GM12878 (cell line): ENCODE results near the gene SPATS2L. TPM values are rescaled to one million over a fixed set of nuclear protein-coding genes. Genes with fewer than 3 reads are reported as not detected.

Experiments used
- BMI1 ChIP-seq: fragments of 450-650 bp; IDR thresholded peaks from 2 replicates; pipeline ENCODE4 v1.6.1; 2016; ENCODE audit warnings: mild to moderate bottlenecking, moderate library complexity, borderline replicate concordance
- CHD2 ChIP-seq: IDR thresholded peaks from 2 replicates; pipeline ENCODE4 v1.6.1; 2011; ENCODE audit warnings: low read depth, low read length, improper control_type of control experiment, borderline replicate concordance
- HCFC1 ChIP-seq: fragments of 150-350 bp; IDR thresholded peaks from 2 replicates; pipeline ENCODE4 v1.6.1; 2014; ENCODE audit warnings: low read length
- KLF5 ChIP-seq: fragments of 450-650 bp; IDR thresholded peaks from 2 replicates; pipeline ENCODE4 v1.6.1; 2014; ENCODE audit warnings: mild to moderate bottlenecking; ENCODE audit not compliant: partially characterized antibody
- MTA2 ChIP-seq: fragments of 450-650 bp; IDR thresholded peaks from 2 replicates; pipeline ENCODE4 v1.6.1; 2016; ENCODE audit warnings: low read depth, mild to moderate bottlenecking, moderate library complexity
- POLR2AphosphoS2 ChIP-seq: IDR thresholded peaks from 2 replicates; pipeline ENCODE4 v1.6.1; 2011; ENCODE audit warnings: low read depth, mild to moderate bottlenecking, low read length, improper control_type of control experiment, moderate library complexity
- YBX1 ChIP-seq: fragments of 450-650 bp; IDR thresholded peaks from 2 replicates; pipeline ENCODE4 v1.6.1; 2016; ENCODE audit warnings: antibody characterized with exemption
- YY1 ChIP-seq: IDR thresholded peaks from 2 replicates; pipeline ENCODE4 v1.6.1; 2011; ENCODE audit warnings: low read depth, mild to moderate bottlenecking, low read length
- polyA plus RNA-seq, 11 experiments: library from polyadenylated mRNA; depleted of rRNA in 4 of 11; unstranded in 6 of 11; stranded (reverse) in 5 of 11; fragments of >200 nt; fragmentation: Nextera tagmentation in 4 of 11; fragmentation: Illumina TruSeq in 1 of 11; extraction: Ambion mirVana in 4 of 11; extraction: Trizol in 1 of 11; gene quantifications; 1 replicate in 1 of 11; 2 replicates in 10 of 11; pipeline versions ENCODE4 v1.2.1 to v1.2.3, GENCODE V29; 2011 to 2016; ENCODE audit warnings: inconsistent platforms in 2 of 11, missing spikeins in 2 of 11, low read depth in 1 of 11
- total RNA-seq, 4 experiments: library from RNA; depleted of rRNA in 3 of 4; stranded (reverse); fragments of >200 nt in 3 of 4; fragmentation: Illumina TruSeq in 1 of 4; extraction: Trizol in 1 of 4; gene quantifications; 2 replicates each; pipeline versions ENCODE4 v1.2.1 to v1.2.3, GENCODE V29; 2013 to 2021
- TF ChIP-seq, protein P1 (sequence below): fragments of 150-350 bp; IDR thresholded peaks from 2 replicates; pipeline ENCODE4 v1.6.1; 2014; ENCODE audit warnings: mild to moderate bottlenecking, low read depth, low read length
- TF ChIP-seq, protein P2 (sequence below): IDR thresholded peaks from 2 replicates; pipeline ENCODE4 v1.6.1; 2011; ENCODE audit warnings: low read depth, mild to moderate bottlenecking, low read length, moderate library complexity, borderline replicate concordance; ENCODE audit errors: extremely low read depth
- TF ChIP-seq, protein P3 (sequence below): fragments of 450-650 bp; IDR thresholded peaks from 2 replicates; pipeline ENCODE4 v1.6.1; 2016; ENCODE audit warnings: mild to moderate bottlenecking, moderate library complexity, borderline replicate concordance
- TF ChIP-seq, protein P4 (sequence below): fragments of 450-650 bp; IDR thresholded peaks from 2 replicates; pipeline ENCODE4 v1.6.1; 2017; ENCODE audit warnings: antibody characterized with exemption, mild to moderate bottlenecking, moderate library complexity
- TF ChIP-seq, protein P5 (sequence below): IDR thresholded peaks from 2 replicates; pipeline ENCODE4 v1.6.1; 2012; ENCODE audit warnings: low read depth, low read length, improper control_type of control experiment
- TF ChIP-seq, protein P6 (sequence below): IDR thresholded peaks from 2 replicates; pipeline ENCODE4 v1.6.1; 2011; ENCODE audit warnings: borderline replicate concordance, low read depth, mild to moderate bottlenecking, moderate library complexity, mixed read lengths, low read length; ENCODE audit not compliant: insufficient read depth; ENCODE audit errors: extremely low read length
- TF ChIP-seq, protein P7 (sequence below): fragments of 450-650 bp; IDR thresholded peaks from 2 replicates; pipeline ENCODE4 v1.6.1; 2017; ENCODE audit warnings: low read depth, mild to moderate bottlenecking, moderate library complexity

SPATS2L gene
- total and polyA plus RNA-seq, 10 of the 15 experiments (the other 5 are each of a cell fraction or from before 2014, with no cell fraction given): 5.2 to 30.0 (median 20.1) TPM

DNA sequence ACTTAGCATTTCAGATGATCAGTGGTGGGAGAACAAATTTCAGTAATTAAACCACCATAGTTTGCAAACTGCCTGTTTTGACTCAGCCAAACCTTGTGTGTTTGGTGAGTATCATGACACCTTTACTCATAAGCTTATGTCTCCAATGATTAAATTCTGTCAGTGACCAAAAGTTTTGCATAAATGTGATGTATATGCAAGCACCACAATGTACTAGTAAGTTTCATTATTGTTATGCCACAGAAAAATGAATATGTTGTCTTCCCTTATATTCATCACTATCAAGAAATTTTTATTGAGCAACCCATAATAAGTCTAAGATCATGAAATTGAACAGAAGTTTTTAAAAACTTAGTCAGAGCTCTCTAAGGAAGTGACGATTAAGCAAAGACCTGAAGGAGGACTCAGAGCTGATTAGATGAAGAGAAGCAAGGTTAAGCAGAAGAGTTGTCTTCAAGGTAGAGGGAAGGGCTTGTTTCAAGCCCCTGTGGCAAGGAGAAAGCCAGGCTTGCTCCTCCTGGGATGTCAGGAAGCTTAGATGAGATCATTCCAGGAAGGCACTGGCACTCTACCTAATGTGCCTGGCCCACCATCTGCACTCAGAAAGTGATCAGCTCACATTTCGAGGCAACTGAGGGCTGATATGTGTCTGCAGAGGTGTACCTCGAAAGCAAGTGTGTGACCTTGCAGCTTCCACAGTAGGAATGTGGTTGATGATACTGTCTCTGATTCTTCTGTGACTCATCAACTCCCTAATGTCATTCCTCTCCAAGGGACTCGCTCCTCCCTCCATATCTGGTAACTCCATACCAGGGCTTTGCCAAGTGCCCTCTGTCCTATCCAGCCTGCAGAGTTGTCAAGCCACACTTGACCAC lies 148.7 kb downstream of the SPATS2L start (continued):
- TF ChIP-seq, protein P1, sequence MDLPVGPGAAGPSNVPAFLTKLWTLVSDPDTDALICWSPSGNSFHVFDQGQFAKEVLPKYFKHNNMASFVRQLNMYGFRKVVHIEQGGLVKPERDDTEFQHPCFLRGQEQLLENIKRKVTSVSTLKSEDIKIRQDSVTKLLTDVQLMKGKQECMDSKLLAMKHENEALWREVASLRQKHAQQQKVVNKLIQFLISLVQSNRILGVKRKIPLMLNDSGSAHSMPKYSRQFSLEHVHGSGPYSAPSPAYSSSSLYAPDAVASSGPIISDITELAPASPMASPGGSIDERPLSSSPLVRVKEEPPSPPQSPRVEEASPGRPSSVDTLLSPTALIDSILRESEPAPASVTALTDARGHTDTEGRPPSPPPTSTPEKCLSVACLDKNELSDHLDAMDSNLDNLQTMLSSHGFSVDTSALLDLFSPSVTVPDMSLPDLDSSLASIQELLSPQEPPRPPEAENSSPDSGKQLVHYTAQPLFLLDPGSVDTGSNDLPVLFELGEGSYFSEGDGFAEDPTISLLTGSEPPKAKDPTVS: no peak
- no peak for TF ChIP-seq CHD2
- TF ChIP-seq, protein P2, sequence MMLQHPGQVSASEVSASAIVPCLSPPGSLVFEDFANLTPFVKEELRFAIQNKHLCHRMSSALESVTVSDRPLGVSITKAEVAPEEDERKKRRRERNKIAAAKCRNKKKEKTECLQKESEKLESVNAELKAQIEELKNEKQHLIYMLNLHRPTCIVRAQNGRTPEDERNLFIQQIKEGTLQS: no peak
- no peak for TF ChIP-seq YBX1
- TF ChIP-seq, protein P3, sequence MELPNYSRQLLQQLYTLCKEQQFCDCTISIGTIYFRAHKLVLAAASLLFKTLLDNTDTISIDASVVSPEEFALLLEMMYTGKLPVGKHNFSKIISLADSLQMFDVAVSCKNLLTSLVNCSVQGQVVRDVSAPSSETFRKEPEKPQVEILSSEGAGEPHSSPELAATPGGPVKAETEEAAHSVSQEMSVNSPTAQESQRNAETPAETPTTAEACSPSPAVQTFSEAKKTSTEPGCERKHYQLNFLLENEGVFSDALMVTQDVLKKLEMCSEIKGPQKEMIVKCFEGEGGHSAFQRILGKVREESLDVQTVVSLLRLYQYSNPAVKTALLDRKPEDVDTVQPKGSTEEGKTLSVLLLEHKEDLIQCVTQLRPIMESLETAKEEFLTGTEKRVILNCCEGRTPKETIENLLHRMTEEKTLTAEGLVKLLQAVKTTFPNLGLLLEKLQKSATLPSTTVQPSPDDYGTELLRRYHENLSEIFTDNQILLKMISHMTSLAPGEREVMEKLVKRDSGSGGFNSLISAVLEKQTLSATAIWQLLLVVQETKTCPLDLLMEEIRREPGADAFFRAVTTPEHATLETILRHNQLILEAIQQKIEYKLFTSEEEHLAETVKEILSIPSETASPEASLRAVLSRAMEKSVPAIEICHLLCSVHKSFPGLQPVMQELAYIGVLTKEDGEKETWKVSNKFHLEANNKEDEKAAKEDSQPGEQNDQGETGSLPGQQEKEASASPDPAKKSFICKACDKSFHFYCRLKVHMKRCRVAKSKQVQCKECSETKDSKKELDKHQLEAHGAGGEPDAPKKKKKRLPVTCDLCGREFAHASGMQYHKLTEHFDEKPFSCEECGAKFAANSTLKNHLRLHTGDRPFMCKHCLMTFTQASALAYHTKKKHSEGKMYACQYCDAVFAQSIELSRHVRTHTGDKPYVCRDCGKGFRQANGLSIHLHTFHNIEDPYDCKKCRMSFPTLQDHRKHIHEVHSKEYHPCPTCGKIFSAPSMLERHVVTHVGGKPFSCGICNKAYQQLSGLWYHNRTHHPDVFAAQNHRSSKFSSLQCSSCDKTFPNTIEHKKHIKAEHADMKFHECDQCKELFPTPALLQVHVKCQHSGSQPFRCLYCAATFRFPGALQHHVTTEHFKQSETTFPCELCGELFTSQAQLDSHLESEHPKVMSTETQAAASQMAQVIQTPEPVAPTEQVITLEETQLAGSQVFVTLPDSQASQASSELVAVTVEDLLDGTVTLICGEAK: no peak
- TF ChIP-seq, protein P4, sequence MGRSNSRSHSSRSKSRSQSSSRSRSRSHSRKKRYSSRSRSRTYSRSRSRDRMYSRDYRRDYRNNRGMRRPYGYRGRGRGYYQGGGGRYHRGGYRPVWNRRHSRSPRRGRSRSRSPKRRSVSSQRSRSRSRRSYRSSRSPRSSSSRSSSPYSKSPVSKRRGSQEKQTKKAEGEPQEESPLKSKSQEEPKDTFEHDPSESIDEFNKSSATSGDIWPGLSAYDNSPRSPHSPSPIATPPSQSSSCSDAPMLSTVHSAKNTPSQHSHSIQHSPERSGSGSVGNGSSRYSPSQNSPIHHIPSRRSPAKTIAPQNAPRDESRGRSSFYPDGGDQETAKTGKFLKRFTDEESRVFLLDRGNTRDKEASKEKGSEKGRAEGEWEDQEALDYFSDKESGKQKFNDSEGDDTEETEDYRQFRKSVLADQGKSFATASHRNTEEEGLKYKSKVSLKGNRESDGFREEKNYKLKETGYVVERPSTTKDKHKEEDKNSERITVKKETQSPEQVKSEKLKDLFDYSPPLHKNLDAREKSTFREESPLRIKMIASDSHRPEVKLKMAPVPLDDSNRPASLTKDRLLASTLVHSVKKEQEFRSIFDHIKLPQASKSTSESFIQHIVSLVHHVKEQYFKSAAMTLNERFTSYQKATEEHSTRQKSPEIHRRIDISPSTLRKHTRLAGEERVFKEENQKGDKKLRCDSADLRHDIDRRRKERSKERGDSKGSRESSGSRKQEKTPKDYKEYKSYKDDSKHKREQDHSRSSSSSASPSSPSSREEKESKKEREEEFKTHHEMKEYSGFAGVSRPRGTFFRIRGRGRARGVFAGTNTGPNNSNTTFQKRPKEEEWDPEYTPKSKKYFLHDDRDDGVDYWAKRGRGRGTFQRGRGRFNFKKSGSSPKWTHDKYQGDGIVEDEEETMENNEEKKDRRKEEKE: no peak
- TF ChIP-seq KLF5: no peak
- TF ChIP-seq, protein P5, sequence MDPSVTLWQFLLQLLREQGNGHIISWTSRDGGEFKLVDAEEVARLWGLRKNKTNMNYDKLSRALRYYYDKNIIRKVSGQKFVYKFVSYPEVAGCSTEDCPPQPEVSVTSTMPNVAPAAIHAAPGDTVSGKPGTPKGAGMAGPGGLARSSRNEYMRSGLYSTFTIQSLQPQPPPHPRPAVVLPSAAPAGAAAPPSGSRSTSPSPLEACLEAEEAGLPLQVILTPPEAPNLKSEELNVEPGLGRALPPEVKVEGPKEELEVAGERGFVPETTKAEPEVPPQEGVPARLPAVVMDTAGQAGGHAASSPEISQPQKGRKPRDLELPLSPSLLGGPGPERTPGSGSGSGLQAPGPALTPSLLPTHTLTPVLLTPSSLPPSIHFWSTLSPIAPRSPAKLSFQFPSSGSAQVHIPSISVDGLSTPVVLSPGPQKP: no peak
- TF ChIP-seq, protein P6, sequence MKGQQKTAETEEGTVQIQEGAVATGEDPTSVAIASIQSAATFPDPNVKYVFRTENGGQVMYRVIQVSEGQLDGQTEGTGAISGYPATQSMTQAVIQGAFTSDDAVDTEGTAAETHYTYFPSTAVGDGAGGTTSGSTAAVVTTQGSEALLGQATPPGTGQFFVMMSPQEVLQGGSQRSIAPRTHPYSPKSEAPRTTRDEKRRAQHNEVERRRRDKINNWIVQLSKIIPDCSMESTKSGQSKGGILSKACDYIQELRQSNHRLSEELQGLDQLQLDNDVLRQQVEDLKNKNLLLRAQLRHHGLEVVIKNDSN: no peak
- no peak for TF ChIP-seq HCFC1
- peak; percentile 68; the same call in 1 of the 2 replicates for TF ChIP-seq BMI1
- peak; percentile 98 for TF ChIP-seq MTA2
- TF ChIP-seq POLR2AphosphoS2: no peak
- TF ChIP-seq, protein P7, sequence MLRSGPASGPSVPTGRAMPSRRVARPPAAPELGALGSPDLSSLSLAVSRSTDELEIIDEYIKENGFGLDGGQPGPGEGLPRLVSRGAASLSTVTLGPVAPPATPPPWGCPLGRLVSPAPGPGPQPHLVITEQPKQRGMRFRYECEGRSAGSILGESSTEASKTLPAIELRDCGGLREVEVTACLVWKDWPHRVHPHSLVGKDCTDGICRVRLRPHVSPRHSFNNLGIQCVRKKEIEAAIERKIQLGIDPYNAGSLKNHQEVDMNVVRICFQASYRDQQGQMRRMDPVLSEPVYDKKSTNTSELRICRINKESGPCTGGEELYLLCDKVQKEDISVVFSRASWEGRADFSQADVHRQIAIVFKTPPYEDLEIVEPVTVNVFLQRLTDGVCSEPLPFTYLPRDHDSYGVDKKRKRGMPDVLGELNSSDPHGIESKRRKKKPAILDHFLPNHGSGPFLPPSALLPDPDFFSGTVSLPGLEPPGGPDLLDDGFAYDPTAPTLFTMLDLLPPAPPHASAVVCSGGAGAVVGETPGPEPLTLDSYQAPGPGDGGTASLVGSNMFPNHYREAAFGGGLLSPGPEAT: peak; percentile 55; the same call in 1 of the 2 replicates
- no peak for TF ChIP-seq YY1
